Measurements from ENCODE around the gene HSPA9.

DNA sequence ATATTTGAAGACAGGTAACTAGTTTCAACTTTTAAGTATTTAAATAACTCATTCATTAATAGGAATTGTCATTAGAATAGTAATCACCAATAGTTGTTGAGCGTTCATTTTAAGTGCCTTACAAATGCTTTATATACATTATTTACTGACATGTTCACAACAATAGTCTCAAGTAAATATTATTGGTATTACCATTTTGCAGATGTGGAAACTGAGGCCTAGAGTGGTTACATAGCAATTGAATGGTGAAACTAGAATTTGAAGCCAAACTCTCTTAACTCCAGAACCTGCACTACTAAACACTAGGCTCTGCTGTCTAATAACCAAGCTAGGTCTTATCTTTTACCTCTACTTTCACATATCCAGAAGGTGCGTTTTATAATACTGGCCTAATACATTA is 4.8 kb upstream of the HSPA9 start:
- TF ChIP-seq POLR2AphosphoS5 (IDR thresholded peaks at IDR 0.05; ENCODE audit: low read depth, low read length) (no peak), POLR2A (IDR thresholded peaks at IDR 0.05; ENCODE audit: low read depth, low read length) (no peak), PAX5 (IDR thresholded peaks at IDR 0.05; ENCODE audit: insufficient read depth, low read length, severe bottlenecking) (no peak), TAF1 (IDR thresholded peaks at IDR 0.05; ENCODE audit: low read depth, low read length) (no peak)
